Muscle layer of colon (tissue), 2 donors: ENCODE data around the gene RYR1.
"Not testable (repeated sequence)": the region's sequence is repeated elsewhere in the genome, so short reads cannot be mapped to it uniquely, and the experiment has no call there.

Experiments
- H3K27ac ChIP-seq: one replicate; pipeline ENCODE4 v1.7.0; 2013; ENCODE audit warnings: low read depth, mild to moderate bottlenecking, low read length, moderate library complexity
- H3K27me3 ChIP-seq, 2 donors: one replicate each; pipeline ENCODE4 v1.7.0; 2013; ENCODE audit warnings: low read length in 2 of 2, mild to moderate bottlenecking in 2 of 2; ENCODE audit not compliant: insufficient read depth in 2 of 2, control insufficient read depth in 1 of 2
- H3K36me3 ChIP-seq: one replicate; pipeline ENCODE4 v1.7.0; 2013; ENCODE audit warnings: mild to moderate bottlenecking, low read length; ENCODE audit not compliant: insufficient read depth
- H3K4me1 ChIP-seq: one replicate; pipeline ENCODE4 v1.7.0; 2013; ENCODE audit warnings: mild to moderate bottlenecking, low read length; ENCODE audit not compliant: insufficient read depth
- H3K4me3 ChIP-seq, 2 donors: one replicate each; pipeline ENCODE4 v1.7.0; 2013; ENCODE audit warnings: low read length in 2 of 2, low read depth in 1 of 2, mild to moderate bottlenecking in 1 of 2, moderate library complexity in 1 of 2
- H3K9ac ChIP-seq: one replicate; pipeline ENCODE4 v1.7.0; 2013; ENCODE audit warnings: low read length
- H3K9me3 ChIP-seq: one replicate; pipeline ENCODE4 v1.7.0; 2013; ENCODE audit warnings: mild to moderate bottlenecking, low read length
- donor health status: abdominal sarcoma.
- donor health status: Adenocarcinoma of cecum.

Gene RYR1

GRCh38 chr19:38562096-38562495 is 128.6 kb downstream of the RYR1 start:
- Histone ChIP-seq H3K36me3 (no peaks in the 10 kb centered on the region), H3K4me3 (no peak overlapping the region), H3K27ac (no peak overlapping the region), H3K4me1 (no peaks in the 10 kb centered on the region), H3K9me3 (no peaks in the 10 kb centered on the region), H3K27me3 (peaks cover 0 to 19% of the 10 kb centered on the region in 2 donors), H3K9ac (no peak overlapping the region)

GRCh38 chr19:38563475-38563874 is 130.0 kb downstream of the RYR1 start:
- no peaks in the 10 kb centered on the region for H3K9me3 ChIP-seq
- H3K9ac ChIP-seq = no peak overlapping the region
- no peaks in the 10 kb centered on the region for H3K4me1 ChIP-seq
- H3K36me3 ChIP-seq = no peaks in the 10 kb centered on the region
- H3K27ac ChIP-seq = no peak overlapping the region
- peaks cover 0 to 19% of the 10 kb centered on the region in 2 donors for H3K27me3 ChIP-seq
- no peak overlapping the region for H3K4me3 ChIP-seq

- Histone ChIP-seq H3K9me3 (no peaks in the 10 kb centered on the region), H3K4me1 (no peaks in the 10 kb centered on the region), H3K36me3 (no peaks in the 10 kb centered on the region), H3K27me3 (peaks cover 0 to 19% of the 10 kb centered on the region in 2 donors), H3K27ac (no peak overlapping the region), H3K9ac (no peak overlapping the region), H3K4me3 (no peak overlapping the region)
Observed at GRCh38 chr19:38564981-38565690, 131.6 kb downstream of the RYR1 start.

GRCh38 chr19:38565691-38566105 is 132.2 kb downstream of the RYR1 start:
- peaks cover 0 to 19% of the 10 kb centered on the region in 2 donors for H3K27me3 ChIP-seq
- H3K9ac ChIP-seq = no peak overlapping the region
- no peak overlapping the region for H3K4me3 ChIP-seq

GRCh38 chr19:38569368-38569983 is 136.0 kb downstream of the RYR1 start:
- Histone ChIP-seq H3K27me3 (peaks cover 0 to 14% of the 10 kb centered on the region in 2 donors), H3K4me3 (no peak overlapping the region), H3K4me1 (no peaks in the 10 kb centered on the region), H3K27ac (no peak overlapping the region), H3K9ac (no peak overlapping the region), H3K36me3 (no peaks in the 10 kb centered on the region), H3K9me3 (no peaks in the 10 kb centered on the region)

More at GRCh38 chr19:38565691-38566105, 132.2 kb downstream of the RYR1 start:
- Histone ChIP-seq H3K27ac (no peak overlapping the region), H3K4me1 (no peaks in the 10 kb centered on the region), H3K36me3 (no peaks in the 10 kb centered on the region), H3K9me3 (no peaks in the 10 kb centered on the region)

GRCh38 chr19:38571682-38572081 is 138.2 kb downstream of the RYR1 start:
- H3K9me3 ChIP-seq = no peaks in the 10 kb centered on the region
- no peaks in the 10 kb centered on the region for H3K4me1 ChIP-seq
- H3K9ac ChIP-seq = no peak overlapping the region
- no peaks in the 10 kb centered on the region for H3K36me3 ChIP-seq
- H3K27me3 ChIP-seq = peaks cover 0 to 3% of the 10 kb centered on the region in 2 donors
- H3K27ac ChIP-seq = no peak overlapping the region
- no peak overlapping the region for H3K4me3 ChIP-seq

- Histone ChIP-seq H3K4me3 (no peak overlapping the region), H3K4me1 (no peaks in the 10 kb centered on the region), H3K36me3 (no peaks in the 10 kb centered on the region), H3K9me3 (no peaks in the 10 kb centered on the region), H3K27me3 (no peaks in the 10 kb centered on the region), H3K9ac (no peak overlapping the region), H3K27ac (no peak overlapping the region)
Observed at GRCh38 chr19:38577826-38578225, 144.3 kb downstream of the RYR1 start.

GRCh38 chr19:38579304-38579703 is 145.8 kb downstream of the RYR1 start:
- H3K27ac ChIP-seq, H3K9me3 ChIP-seq, H3K4me3 ChIP-seq, H3K27me3 ChIP-seq, H3K36me3 ChIP-seq, H3K9ac ChIP-seq, H3K4me1 ChIP-seq: not testable (repeated sequence)

GRCh38 chr19:38580080-38580479 is 146.6 kb downstream of the RYR1 start:
- Histone ChIP-seq H3K4me3 (no peak overlapping the region), H3K27me3 (no peaks in the 10 kb centered on the region), H3K27ac (no peak overlapping the region), H3K4me1 (no peaks in the 10 kb centered on the region), H3K9ac (no peak overlapping the region), H3K9me3 (no peaks in the 10 kb centered on the region), H3K36me3 (no peaks in the 10 kb centered on the region)

GRCh38 chr19:38583219-38583984 is 149.9 kb downstream of the RYR1 start:
- Histone ChIP-seq H3K9me3 (no peaks in the 10 kb centered on the region), H3K36me3 (no peaks in the 10 kb centered on the region), H3K9ac (no peak overlapping the region), H3K4me1 (no peaks in the 10 kb centered on the region), H3K4me3 (no peak overlapping the region), H3K27me3 (no peaks in the 10 kb centered on the region), H3K27ac (no peak overlapping the region)

- Histone ChIP-seq H3K9me3 (no peaks in the 10 kb centered on the region), H3K27me3 (no peaks in the 10 kb centered on the region), H3K4me3 (no peak overlapping the region), H3K36me3 (no peaks in the 10 kb centered on the region), H3K4me1 (no peaks in the 10 kb centered on the region), H3K9ac (no peak overlapping the region), H3K27ac (no peak overlapping the region)
Observed at GRCh38 chr19:38583985-38584305, 150.5 kb downstream of the RYR1 start.
